ENCODE results near the gene C2CD3.
"Not testable (repeated sequence)": the region's sequence is repeated elsewhere in the genome, so short reads cannot be mapped to it uniquely, and the experiment has no call there.

Gene C2CD3

DNA sequence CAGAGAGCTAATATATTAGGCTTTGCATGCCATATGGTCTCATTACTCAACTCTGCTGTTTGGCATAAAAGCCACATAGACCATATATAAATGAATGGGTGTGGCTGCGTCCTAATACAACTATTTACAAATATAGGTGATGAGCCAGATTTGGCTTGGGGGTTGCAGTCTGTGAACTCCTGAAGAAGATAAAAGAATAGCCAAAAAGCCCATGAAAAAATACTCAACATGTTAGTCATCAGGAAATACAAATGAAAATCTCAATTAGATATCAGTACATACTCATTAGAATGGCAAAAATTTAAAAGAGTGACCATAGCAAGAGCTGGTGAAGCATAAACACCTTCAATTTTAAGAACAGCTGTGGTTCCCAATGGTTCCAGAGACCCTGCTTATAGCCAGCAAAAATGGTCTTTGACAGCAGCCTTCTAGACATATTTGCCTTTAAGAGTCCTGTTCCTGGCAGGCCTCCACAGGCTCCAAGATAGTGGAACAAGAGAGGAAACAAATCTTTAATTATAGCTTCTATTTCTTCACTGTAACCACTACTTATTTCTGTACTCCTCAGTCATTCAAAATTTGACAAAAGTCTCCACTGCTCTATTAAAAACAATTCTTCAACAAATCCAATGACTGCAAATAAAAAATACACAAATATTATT, 16.1 kb downstream of the C2CD3 start:
- DNase-seq = peak; percentile 21

DNA sequence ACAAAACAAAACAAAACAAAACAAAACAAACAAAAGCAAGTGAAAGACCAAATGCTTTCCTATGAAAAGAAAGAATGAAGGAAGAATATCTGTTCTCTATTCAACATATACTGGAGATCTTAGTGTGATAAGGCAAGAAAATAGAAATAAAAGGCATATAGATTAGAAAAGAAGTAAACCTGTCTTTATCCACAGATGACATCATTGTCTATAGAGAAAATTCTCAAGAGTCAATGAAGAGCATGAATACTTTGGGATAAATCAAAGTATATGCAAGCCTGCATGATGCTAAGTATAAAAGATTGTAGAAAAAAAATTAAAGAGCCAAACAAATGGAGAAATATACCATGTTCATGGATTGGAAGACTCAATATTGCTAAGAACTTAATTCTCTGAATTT, 17.6 kb downstream of the C2CD3 start:
- no peak for DNase-seq

DNA sequence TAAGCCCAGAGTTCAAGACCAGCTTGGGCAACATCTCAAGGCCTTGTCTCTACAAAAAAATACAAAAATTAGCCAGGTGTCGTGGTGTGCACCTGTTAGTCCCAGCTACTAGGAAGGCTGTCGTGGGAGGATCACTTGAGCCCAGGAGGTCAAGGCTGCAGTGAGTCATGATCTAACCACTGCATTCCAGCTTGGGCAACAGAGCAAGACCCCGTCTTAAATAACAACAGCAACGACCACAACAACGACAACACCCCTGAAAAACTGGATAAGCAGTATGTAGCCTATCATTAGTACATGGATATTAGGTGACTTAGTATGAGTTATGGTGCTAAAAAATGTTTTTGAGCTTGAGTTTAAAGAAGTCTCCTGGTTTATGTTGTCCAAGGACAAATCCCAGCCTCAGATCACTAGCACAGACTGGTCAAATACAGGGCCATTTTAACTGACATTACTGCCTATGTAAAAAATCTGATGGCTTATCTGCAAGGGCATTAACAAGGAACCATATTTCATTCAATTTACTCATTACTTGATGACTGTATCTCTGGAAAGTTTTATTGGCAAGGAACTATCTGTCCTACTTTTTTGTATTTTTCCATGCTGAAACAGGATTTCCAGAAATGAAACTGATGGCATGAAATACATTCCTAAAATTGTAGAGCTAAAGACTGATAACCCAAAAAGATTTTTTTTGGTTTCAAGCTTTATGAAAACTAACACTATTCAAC, 23.4 kb downstream of the C2CD3 start:
- no peak for DNase-seq

DNA sequence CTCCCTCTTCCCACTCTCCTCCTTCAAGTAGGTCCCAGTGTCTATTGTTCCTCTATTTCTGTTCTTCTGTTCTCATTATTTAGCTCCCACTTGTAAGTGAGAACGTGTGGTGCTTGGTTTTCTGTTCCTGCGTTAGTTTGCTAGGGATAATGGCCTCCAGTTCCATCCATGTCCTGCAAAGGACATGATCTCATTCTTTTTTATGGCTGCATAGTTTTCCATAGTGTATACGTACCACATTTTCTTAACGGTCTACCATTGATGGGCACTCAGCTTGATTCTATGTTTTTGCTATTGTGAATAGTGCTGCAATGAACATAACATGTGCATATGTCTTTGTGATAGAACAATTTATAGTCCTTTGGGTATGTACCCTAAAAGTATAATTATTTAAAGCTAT, 26.2 kb downstream of the C2CD3 start:
- DNase-seq = no peak

DNA sequence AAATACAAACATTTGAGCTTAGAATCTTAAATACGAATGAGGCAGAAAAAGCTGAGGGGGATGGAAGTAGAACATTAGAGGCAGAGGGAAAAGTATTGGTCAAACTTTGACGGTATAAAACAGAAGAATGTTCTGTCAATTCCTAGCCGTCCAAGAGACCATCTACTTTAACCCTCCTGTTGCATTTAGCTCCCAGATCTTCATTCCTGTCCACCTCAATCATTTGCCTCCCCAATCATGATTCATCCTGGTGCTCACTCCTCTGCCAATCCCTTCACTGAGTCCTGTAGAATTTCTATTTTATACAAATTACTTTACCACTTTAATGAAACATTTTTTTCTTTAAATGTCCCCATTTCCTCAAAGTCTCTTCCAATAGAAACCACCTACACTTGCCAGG, 28.2 kb downstream of the C2CD3 start:
- no peak for DNase-seq

DNA sequence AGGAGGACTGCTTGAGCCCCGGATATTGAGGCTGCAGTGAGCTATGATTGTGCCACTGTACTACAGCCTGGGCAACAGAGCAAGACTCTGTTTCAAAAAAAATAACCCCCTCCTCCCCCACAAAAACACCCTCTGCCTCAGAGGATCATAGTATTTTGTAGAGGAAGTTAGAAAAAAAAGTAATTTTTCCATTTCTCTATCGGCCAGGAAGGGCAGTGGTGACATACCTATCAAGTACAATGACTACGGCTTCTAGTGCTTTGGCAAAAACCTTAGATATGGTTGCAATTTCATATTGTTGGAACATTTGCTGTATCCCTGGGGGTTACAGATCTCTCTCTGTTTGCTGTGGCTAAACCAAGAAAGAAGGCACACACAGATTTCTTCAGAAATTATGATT, 28.9 kb downstream of the C2CD3 start:
- DNase-seq = no peak

DNA sequence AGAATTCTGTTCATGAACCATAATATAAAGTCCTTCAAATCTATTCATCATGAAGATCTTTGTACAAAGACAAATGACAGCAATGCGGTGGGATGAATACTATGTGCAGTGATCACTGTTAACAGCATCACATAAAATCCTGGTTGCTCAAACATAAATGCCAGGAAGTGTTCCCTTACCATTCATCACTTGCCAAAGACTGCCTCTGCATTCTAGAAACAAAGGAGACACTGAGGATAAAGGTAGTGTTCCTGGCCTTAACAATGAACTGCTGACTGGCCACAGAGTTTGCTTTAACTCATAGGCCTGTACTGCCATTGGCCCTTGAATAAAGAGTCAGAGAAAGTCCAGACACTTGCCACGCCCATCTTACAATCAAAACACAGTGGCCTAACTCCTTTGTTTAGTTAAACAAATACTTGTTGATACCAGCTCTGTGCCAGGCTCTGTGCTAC, 29.5 kb downstream of the C2CD3 start:
- no peak for DNase-seq

DNA sequence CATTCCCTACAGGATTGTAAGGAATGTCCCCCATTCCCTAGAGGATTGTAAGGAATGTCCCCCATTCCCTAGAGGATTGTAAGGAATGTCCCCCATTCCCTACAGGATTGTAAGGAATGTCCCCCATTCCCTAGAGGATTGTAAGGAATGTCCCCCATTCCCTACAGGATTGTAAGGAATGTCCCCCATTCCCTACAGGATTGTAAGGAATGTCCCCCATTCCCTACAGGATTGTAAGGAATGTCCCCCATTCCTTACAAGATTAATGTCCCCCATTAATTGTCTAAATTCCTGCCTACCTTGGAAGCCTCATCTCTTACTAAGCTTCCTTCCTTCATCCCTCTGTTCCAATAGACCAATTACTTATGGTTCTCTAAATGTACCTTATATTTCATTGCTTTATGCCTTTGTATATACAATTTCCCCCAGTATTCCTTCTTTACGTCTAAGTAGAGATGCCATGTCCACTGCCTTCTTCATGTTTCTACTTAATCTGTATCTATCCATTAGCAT, 30.8 kb downstream of the C2CD3 start:
- not testable (repeated sequence) for DNase-seq

DNA sequence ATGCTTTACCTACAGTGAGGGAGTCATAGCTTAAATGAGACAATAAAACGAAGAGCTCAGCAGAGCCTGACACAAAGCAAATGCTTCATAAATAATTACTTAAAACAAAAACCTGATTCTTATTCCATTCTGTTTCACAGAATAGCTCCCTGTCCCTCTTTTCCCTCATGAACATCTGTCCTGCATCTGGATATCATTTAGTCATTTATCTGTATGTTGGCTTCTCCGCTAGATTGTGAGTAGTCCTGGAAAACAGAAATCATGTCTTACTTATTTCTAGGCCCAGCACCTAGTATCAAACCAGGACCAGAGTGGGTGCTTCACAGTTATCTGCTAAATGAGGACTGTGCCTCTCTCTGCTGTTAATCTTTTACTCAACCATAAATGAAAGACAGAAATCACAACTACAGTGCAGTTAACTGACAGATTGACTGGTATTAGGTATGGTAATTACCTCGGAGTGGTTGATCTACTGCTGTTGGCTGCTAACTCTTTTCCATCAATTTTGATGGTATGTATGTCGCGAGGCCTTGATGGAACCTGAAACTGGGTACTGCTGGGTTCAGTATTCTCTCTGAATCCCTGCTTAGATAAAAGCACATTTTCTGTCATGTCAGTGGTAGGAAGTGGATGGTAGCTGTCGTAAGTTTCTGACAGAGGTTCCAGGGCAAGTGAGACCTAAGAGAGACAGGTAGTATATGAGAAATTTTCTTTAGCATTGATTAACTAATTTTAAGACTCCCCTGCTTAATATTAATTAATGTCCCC, 31.5 kb downstream of the C2CD3 start:
- DNase-seq = no peak

DNA sequence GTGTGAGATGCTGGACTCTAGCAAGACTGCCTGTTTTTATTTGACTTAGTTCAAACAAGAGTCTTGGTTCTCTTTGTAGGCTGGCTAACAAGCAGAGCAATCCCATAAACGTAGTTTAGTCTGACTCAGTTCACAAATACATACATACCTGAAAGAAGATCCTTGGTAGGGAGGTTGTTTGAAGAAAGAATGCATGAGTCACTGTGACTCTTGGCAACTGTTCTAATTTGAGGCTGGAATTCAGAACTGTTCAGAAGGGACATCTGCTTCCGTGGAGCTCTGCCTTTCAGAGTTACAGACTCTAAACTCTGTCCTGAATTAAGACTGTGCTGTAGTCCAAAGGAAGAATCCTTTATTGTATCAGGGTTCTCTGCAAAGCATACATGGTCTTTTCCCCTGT, 32.2 kb downstream of the C2CD3 start:
- DNase-seq = no peak

DNA sequence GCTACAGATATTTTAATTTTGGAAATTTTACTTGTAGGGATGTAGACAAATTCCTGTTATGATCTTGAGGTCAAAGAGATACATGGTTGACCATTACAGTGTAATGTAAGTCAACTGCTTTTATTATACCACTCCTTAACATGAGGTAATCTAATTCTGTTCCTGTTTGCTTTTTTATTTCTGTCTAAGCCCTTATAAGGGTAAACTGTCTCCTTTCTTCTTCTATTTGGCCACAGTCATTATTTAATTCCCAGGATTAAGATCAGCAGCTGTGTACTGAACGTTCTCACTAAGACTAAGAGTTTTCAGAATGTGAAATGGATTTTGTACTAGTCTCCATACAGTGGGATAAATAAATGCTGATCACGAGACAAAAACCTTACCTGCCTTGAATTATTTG, 32.8 kb downstream of the C2CD3 start:
- no peak for DNase-seq

DNA sequence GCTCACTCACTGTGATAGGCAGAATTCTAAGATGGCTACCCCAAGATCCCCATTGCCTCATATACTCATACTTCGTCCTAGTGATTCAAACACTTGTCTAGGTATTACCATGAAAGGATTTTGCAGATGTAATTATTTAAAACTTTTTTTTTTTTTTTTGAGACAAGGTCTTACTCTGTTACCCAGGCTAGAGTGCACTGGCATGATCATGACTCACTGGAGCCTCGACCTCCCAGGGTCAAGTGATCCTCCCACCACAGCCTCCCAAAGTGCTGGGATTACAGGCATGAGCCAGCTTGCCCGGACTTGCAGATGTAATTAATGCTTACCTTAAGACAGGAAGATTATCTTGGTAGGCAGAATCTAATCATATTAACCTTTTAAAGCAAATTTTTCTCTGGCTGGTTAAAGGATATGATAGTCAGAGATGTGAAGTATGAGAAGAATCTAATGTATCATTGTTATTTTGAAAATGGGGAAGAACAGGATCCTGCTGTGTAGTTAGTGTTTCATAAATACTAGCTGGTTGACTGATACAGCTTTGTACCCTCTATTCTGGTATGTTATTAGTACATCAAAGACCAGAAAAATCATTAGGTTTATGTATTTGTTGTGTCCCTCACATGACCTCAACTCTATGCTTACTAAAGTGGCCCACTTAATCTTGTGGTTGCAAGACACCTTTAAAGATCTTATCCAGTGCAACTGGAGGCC, 35.5 kb downstream of the C2CD3 start:
- no peak for DNase-seq

DNA sequence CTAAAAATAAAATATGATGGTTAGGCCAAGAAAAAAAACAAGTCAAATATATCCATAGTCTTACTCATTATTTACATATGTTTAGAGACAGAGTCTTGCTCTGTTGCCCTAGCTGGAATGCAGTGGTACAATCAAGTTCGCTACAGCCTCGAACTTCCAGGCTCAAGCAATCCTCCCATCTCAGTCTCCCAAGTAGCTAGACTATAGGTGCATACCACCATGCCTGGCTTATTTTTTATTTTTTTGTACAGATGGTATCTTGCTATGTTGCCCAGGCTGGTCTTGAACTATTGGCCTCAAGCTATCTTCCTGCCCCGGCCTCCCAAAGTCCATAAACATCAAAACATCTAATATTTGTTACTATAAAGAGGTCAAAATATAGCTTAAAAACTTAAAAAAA, 36.1 kb downstream of the C2CD3 start:
- DNase-seq = no peak

DNA sequence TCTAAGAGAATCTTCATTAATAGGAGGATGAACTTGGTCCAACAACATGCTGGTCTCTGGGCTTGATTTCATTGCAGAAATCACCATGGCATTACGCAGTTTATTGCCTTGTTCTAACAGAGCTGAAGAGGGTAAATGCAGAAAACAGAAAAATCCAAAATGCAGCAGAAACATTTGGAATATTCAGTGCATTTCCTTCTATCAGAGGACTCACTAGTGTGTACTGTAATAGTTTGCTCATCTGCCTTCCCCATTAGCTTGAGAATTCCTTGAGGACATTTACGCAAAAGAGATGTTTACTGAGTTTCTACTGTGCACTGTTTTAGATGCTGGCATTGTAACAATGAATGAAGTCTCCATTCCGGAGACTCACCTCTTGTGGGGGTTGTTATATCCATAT, 37.4 kb downstream of the C2CD3 start:
- DNase-seq = no peak

DNA sequence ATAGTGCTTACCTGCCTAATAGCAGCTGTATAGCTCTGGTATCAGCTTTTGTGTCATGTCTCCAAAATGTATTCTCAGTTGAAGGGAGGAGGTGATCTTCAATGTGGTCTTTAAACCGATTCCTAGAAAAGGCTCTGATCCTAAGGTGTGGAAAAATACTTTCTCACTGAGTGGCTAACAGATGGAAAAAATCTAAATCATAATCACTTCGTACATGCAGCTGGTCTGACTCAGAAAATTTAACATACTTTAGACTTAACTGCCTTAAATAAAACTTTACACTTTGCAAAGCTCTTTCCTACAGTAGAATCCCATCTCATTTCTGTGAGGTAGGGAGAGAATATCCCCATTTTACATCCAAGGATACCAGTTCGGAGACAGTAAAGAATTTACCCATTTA, 38.0 kb downstream of the C2CD3 start:
- no peak for DNase-seq

DNA sequence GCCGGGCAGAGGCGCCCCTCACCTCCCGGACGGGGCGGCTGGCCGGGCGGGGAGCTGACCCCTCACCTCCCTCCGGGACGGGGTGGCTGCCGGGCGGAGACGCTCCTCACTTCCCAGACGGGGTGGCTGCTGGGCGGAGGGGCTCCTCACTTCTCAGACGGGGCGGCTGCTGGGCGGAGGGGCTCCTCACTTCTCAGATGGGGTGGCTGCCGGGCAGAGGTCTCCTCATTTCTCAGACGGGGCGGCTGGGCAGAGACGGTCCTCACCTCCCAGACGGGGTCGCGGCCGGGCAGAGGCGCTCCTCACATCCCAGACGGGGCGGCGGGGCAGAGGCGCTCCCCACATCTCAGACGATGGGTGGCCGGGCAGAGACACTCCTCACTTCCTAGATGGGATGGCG, 41.7 kb downstream of the C2CD3 start:
- DNase-seq = not testable (repeated sequence)

DNA sequence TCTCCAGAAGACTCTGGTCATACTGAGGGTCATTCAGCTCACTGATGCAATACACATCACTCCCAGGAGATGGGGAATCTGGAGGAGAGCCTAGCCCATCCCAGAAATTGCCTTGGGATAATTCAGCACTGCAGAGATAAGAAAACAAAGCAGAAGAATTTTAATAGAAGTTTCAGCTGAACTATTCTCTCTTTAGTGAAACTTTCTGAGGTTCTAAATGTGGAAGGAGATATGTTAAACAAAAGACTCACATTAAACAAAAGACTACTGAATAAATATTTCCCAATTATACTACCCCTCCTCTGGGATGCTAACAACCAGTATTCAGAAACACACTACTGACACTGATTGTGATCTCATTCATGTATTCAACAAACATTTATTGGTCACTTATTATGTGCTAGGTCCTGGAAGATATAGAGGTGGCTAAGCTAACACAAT, 47.8 kb downstream of the C2CD3 start:
- no peak for DNase-seq

DNA sequence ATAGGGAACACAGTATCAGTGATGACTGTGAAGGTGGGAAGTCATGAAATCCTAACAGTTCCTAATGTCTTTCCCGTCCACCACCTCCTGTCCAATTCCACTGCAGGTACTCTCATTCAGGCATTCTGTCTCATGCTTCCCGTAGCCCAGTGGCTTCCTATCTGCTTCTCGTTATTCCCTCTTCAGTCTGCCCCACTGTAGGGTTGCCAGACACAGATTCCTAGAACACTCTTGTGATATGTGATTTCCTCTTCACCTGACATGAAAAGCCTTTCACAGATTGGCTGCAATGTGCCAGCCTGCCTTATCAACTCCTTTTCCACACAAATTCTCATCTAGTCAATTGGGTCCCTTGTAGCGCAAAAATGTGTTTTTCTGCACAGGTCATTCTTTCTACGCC, 49.0 kb downstream of the C2CD3 start:
- no peak for DNase-seq

DNA sequence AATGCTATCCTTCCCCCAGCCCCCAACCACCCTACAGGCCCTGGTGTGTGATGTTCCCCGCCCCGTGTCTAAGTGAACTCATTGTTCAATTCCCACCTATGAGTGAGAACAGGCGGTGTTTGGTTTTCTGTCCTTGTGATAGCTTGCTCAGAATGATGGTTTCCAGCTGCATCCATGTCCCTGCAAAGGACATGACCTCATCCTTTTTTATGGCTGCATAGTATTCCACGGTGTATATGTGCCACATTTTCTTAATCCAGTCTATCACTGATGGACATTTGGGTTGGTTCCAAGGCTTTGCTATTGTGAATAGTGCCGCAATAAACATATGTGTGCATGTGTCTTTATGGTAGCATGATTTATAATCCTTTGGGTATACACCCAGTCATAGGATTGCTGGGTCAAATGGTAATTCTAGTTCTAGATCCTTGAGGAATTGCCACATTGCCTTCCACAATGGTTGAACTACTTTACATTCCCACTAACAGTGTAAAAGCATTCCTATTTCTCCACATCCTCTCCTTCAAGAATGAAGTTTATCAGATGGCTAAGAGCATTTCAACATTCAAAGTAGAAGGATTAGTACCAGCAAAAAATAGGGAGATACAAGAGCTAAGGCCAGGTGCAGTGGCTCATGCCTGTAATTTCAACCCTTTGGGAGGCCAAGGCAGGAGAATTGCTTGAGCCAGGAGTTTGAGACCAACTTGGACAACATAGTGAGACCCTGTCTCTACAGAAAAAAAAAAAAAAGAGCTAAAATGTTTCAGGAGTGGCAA, 50.4 kb downstream of the C2CD3 start:
- DNase-seq = not testable (repeated sequence)

DNA sequence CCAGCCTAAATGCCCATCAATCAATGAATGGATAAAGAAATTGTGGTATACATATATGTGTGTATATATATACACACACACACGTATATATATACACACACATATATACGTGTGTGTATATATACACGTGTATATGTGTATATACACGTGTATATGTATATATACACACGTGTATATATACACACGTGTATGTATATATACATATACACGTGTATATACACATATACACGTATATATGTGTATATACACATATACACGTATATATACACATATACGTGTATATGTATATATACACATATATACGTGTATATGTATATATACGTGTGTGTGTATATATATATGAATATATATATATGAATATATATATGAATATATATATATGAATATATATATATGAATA, 54.1 kb downstream of the C2CD3 start:
- no peak for DNase-seq

DNA sequence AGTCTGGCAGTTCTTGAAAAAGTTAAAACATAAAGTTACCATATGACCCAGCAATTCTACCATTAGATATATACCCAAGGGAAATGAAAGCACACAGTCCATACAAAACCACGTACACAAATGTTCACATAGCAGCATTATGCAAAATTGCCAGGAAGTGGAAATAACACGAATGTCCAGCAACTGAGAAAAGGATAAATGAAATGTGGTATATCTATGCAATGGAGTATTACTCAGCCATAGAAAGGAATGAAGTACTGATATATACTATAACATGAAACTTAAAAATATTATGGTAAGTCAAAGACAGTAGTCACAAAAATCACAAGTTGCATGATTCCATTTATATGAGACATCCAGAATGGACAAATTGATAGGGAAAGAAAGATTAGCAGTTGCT, 57.9 kb downstream of the C2CD3 start:
- no peak for DNase-seq

DNA sequence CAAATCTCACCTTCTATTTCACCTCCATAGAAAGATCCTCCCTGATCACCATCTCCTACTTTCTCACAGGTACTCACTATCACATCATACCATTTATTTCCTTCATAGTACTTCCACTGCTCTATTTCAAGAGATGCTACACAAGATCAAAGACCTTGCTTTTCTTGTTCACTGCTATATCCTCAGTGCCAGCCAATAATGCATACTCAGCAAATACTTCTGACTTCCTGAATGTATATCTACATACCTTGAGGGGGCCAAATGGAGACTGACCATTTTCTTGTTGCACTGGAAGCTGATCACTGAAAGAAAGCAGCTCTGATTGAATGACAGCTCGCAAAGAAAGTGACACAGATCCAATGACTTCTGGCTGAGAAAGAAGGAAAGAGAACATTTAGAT, 64.7 kb downstream of the C2CD3 start:
- no peak for DNase-seq

All from NCI-H1694 (cell line).